ENCODE measurements around the gene TWNK.
"Not testable (repeated sequence)": the region's sequence is repeated elsewhere in the genome, so short reads cannot be mapped to it uniquely, and the experiment has no call there.

The TWNK gene

GRCh38 chr10:101028446-101029337 lies 41.3 kb downstream of the TWNK start:
- Histone ChIP-seq H3K9ac (ENCODE audit: low read length) (no peak overlapping the region), H3K9me3 (ENCODE audit: low read length) (no peaks in the 10 kb centered on the region), H3K27me3 (ENCODE audit: control insufficient read depth in 1 of 2, insufficient read depth in 2 of 2, low read length in 2 of 2) (no peaks in the 10 kb centered on the region), H3K4me3 (ENCODE audit: low read depth in 1 of 2, low read length in 2 of 2) (no peak overlapping the region), H3K36me3 (ENCODE audit: insufficient read depth, low read length) (no peaks in the 10 kb centered on the region), H3K27ac (ENCODE audit: low read depth, low read length) (no peak overlapping the region), H3K4me1 (ENCODE audit: insufficient read depth, low read length) (peaks cover 17% of the 10 kb centered on the region)

- no peaks in the 10 kb centered on the region for H3K9me3 ChIP-seq (ENCODE audit: low read length)
- H3K27ac ChIP-seq (ENCODE audit: low read depth, low read length) = no peak overlapping the region
- H3K27me3 ChIP-seq (ENCODE audit: control insufficient read depth in 1 of 2, insufficient read depth in 2 of 2, low read length in 2 of 2) = no peaks in the 10 kb centered on the region
- H3K9ac ChIP-seq (ENCODE audit: low read length) = no peak overlapping the region
- H3K36me3 ChIP-seq (ENCODE audit: insufficient read depth, low read length) = peaks cover under 1% of the 10 kb centered on the region
- peaks cover 17% of the 10 kb centered on the region for H3K4me1 ChIP-seq (ENCODE audit: insufficient read depth, low read length)
- no peak overlapping the region for H3K4me3 ChIP-seq (ENCODE audit: low read depth in 1 of 2, low read length in 2 of 2)
Observed at GRCh38 chr10:101029520-101030295, 42.4 kb downstream of the TWNK start.

- Histone ChIP-seq H3K36me3 (ENCODE audit: insufficient read depth, low read length) (peaks cover 9% of the 10 kb centered on the region), H3K4me3 (ENCODE audit: low read depth in 1 of 2, low read length in 2 of 2) (peak overlapping the region; percentile 66 to 95), H3K9ac (ENCODE audit: low read length) (peak overlapping the region; percentile 79), H3K27me3 (ENCODE audit: control insufficient read depth in 1 of 2, insufficient read depth in 2 of 2, low read length in 2 of 2) (no peaks in the 10 kb centered on the region), H3K4me1 (ENCODE audit: insufficient read depth, low read length) (peaks cover 17% of the 10 kb centered on the region), H3K9me3 (ENCODE audit: low read length) (no peaks in the 10 kb centered on the region), H3K27ac (ENCODE audit: low read depth, low read length) (no peak overlapping the region)
Observed at GRCh38 chr10:101030496-101031127, 43.3 kb downstream of the TWNK start.

- Histone ChIP-seq H3K9me3 (ENCODE audit: low read length) (no peaks in the 10 kb centered on the region), H3K4me3 (ENCODE audit: low read depth in 1 of 2, low read length in 2 of 2) (peak within 1 kb of the TSS; percentile 66 to 95), H3K27ac (ENCODE audit: low read depth, low read length) (peak within 1 kb of the TSS; percentile 95), H3K9ac (ENCODE audit: low read length) (peak within 1 kb of the TSS; percentile 79), H3K27me3 (ENCODE audit: control insufficient read depth in 1 of 2, insufficient read depth in 2 of 2, low read length in 2 of 2) (no peaks in the 10 kb centered on the region), H3K36me3 (ENCODE audit: insufficient read depth, low read length) (peaks cover 16% of the 10 kb centered on the region), H3K4me1 (ENCODE audit: insufficient read depth, low read length) (peaks cover 17% of the 10 kb centered on the region)
Observed at GRCh38 chr10:101031128-101031795, 43.9 kb downstream of the TWNK start, which contains the start of the genes PDZD7 and SFXN3. Gene PDZD7 (minus strand): TSS chr10:101031129. CDS start chr10:101030219, 910 bp downstream. Gene SFXN3 (plus strand): TSS chr10:101031234. CDS start chr10:101034695, 3,461 bp downstream.

GRCh38 chr10:101031796-101032636 lies 44.7 kb downstream of the TWNK start:
- Histone ChIP-seq H3K9me3 (ENCODE audit: low read length) (no peaks in the 10 kb centered on the region), H3K9ac (ENCODE audit: low read length) (peak overlapping the region; percentile 79), H3K27me3 (ENCODE audit: control insufficient read depth in 1 of 2, insufficient read depth in 2 of 2, low read length in 2 of 2) (no peaks in the 10 kb centered on the region), H3K4me3 (ENCODE audit: low read depth in 1 of 2, low read length in 2 of 2) (peak overlapping the region; percentile 66 to 95), H3K27ac (ENCODE audit: low read depth, low read length) (peak overlapping the region; percentile 95), H3K36me3 (ENCODE audit: insufficient read depth, low read length) (peaks cover 23% of the 10 kb centered on the region), H3K4me1 (ENCODE audit: insufficient read depth, low read length) (peaks cover 17% of the 10 kb centered on the region)

GRCh38 chr10:101032637-101033224 lies 45.4 kb downstream of the TWNK start:
- Histone ChIP-seq H3K4me1 (ENCODE audit: insufficient read depth, low read length) (peaks cover 17% of the 10 kb centered on the region), H3K9ac (ENCODE audit: low read length) (peak overlapping the region; percentile 79), H3K27me3 (ENCODE audit: control insufficient read depth in 1 of 2, insufficient read depth in 2 of 2, low read length in 2 of 2) (no peaks in the 10 kb centered on the region)

DNA sequence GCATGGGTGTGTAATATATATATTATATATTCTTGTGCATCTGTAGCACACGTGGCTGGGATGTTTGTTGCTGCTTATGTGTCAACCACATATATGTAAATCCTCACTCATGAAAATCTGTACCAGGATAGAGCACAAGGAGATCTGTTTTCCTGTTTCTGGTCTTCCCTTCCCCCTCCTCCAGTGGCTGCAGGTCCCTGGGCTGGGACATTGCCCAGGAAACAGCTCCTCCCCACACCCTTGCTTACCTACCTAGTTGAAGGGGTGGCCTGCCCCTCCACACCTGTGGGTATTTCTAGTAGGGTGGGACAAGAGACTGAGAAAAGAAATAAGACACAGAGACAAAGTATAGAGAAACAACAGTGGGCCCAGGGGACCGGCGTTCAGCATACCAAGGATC lies 45.9 kb downstream of the TWNK start:
- H3K9ac ChIP-seq (ENCODE audit: low read length) = no peak overlapping the region
- H3K27ac ChIP-seq (ENCODE audit: low read depth, low read length) = peak overlapping the region; percentile 95
- no peaks in the 10 kb centered on the region for H3K9me3 ChIP-seq (ENCODE audit: low read length)
- peak overlapping the region; percentile 66 to 95 for H3K4me3 ChIP-seq (ENCODE audit: low read depth in 1 of 2, low read length in 2 of 2)
- no peaks in the 10 kb centered on the region for H3K27me3 ChIP-seq (ENCODE audit: control insufficient read depth in 1 of 2, insufficient read depth in 2 of 2, low read length in 2 of 2)
- H3K4me1 ChIP-seq (ENCODE audit: insufficient read depth, low read length) = peaks cover 17% of the 10 kb centered on the region
- peaks cover 36% of the 10 kb centered on the region for H3K36me3 ChIP-seq (ENCODE audit: insufficient read depth, low read length)

More at GRCh38 chr10:101032637-101033224, 45.4 kb downstream of the TWNK start:
- Histone ChIP-seq H3K9me3 (ENCODE audit: low read length) (no peaks in the 10 kb centered on the region), H3K27ac (ENCODE audit: low read depth, low read length) (peak overlapping the region; percentile 95), H3K4me3 (ENCODE audit: low read depth in 1 of 2, low read length in 2 of 2) (peak overlapping the region; percentile 66 to 95), H3K36me3 (ENCODE audit: insufficient read depth, low read length) (peaks cover 30% of the 10 kb centered on the region)

GRCh38 chr10:101034404-101034803 lies 47.1 kb downstream of the TWNK start:
- Histone ChIP-seq H3K4me1 (ENCODE audit: insufficient read depth, low read length) (peaks cover 17% of the 10 kb centered on the region), H3K36me3 (ENCODE audit: insufficient read depth, low read length) (peaks cover 47% of the 10 kb centered on the region)
- H3K4me3 ChIP-seq (ENCODE audit: low read depth in 1 of 2, low read length in 2 of 2); H3K9ac ChIP-seq (ENCODE audit: low read length); H3K27me3 ChIP-seq (ENCODE audit: control insufficient read depth in 1 of 2, insufficient read depth in 2 of 2, low read length in 2 of 2); H3K9me3 ChIP-seq (ENCODE audit: low read length); H3K27ac ChIP-seq (ENCODE audit: low read depth, low read length): not testable (repeated sequence)

GRCh38 chr10:101035314-101035713 lies 48.0 kb downstream of the TWNK start:
- Histone ChIP-seq H3K36me3 (ENCODE audit: insufficient read depth, low read length) (peaks cover 51% of the 10 kb centered on the region), H3K4me3 (ENCODE audit: low read depth in 1 of 2, low read length in 2 of 2) (no peak overlapping the region), H3K9me3 (ENCODE audit: low read length) (no peaks in the 10 kb centered on the region), H3K27ac (ENCODE audit: low read depth, low read length) (no peak overlapping the region), H3K4me1 (ENCODE audit: insufficient read depth, low read length) (peaks cover 16% of the 10 kb centered on the region), H3K27me3 (ENCODE audit: control insufficient read depth in 1 of 2, insufficient read depth in 2 of 2, low read length in 2 of 2) (no peaks in the 10 kb centered on the region), H3K9ac (ENCODE audit: low read length) (no peak overlapping the region)
